A549 treated with CpdA at 1 μM for 4 hours (cell line): ENCODE results near the gene ACSS1. TPM values are rescaled to one million over a fixed set of nuclear protein-coding genes. Genes with fewer than 3 reads are reported as not detected.

Source experiments
- total RNA-seq: library from RNA; stranded (reverse); fragments of 200-300 nt; extraction: Qiagen RNA extraction; gene quantifications from 5 replicates; pipeline ENCODE4 v1.2.3, GENCODE V29; 2022; ENCODE audit warnings: low read depth

ACSS1 gene
- total RNA-seq, result 7.8 to 11.9 TPM (median 11.7 TPM) in 5 replicates

GRCh38 chr20:25058051-25058846, at the start of gene ACSS1:
ACSS1 (minus strand) TSS chr20:25058139; CDS start chr20:25058102, 37 bp downstream.

DNA sequence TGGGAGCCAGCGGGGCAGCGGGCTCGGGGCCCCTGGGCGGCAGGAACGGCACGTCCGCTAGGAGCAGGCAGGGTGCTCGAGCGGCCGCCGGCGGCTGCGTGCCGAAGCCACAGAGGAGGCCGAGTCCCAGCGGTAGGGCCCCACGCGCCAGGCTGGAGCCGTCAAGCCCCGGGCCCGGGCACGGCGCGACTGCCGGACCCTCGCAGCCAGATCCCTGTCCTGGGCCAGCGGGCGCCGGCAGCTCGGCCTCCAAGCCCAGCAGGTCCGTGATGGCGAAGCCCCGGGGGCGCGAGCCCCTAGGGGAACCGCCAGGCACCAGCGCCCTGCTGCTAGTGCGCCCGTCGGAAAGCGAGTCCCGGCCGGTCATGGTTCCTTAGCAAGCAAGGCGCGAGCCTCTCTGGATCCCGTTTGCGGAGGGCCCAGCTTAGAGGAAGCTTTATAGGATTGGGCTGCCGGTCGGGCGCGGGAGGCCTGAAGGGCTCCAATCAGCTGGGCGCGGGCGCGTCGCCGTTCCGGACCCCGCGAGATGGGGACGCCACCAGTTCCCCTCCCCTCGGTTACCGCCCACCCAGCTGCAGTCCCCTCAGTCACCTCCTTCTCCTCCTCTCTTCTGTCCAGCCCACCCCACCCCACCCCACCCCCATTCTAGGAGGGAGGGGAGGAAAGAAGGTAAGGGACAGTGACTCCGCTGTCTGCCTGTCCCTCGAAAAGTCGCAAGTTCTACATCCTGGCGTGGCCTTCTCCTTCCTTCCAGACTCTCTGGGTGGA, 24.0 kb upstream of the ACSS1 start, which contains the start of gene VSX1:
TSS of gene VSX1 (minus strand) at position 412 of the 768 bp plus-strand sequence. CDS start at position 367, 45 bp downstream.

GRCh38 chr20:24992487-24993205, 65.3 kb downstream of the ACSS1 start, which contains the start of gene APMAP:
APMAP (minus strand) TSS chr20:24992751; CDS start chr20:24992688, 63 bp downstream.

Other genes starting within 250 kb of the ACSS1 start
- gene CST7, start 108.9 kb downstream of the ACSS1 start, total RNA-seq, result not detected in 5 replicates
- gene APMAP, start 65.4 kb downstream of the ACSS1 start, total RNA-seq, result 145 to 165 TPM (median 161 TPM) in 5 replicates
- 0.49 to 0.90 TPM (median 0.77 TPM) in 5 replicates for gene VSX1, start 24.0 kb upstream of the ACSS1 start, total RNA-seq
- 85.1 to 107 TPM (median 101 TPM) in 5 replicates for gene ENTPD6, start 137.6 kb upstream of the ACSS1 start, total RNA-seq
- 109 to 130 TPM (median 121 TPM) in 5 replicates for gene PYGB, start 189.9 kb upstream of the ACSS1 start, total RNA-seq